SK-N-SH treated with all-trans-retinoic acid at 6 μM for 48 hours (cell line): ENCODE measurements around the gene BBS10.

Experiments used
- ARNTL ChIP-seq: fragments of 450-650 bp; formaldehyde crosslinking; IDR thresholded peaks from 2 replicates; pipeline ENCODE4 v1.5.0; 2020; ENCODE audit warnings: low read depth, mild to moderate bottlenecking, moderate library complexity, borderline replicate concordance
- CREB5 ChIP-seq: fragments of 250-450 bp; sonication (Bioruptor Pico); IDR thresholded peaks from 2 replicates; pipeline ENCODE4 v1.5.1; 2020; ENCODE audit warnings: low read depth, mild to moderate bottlenecking, moderate library complexity
- CSDC2 ChIP-seq: fragments of 250-450 bp; sonication (Bioruptor Pico); IDR thresholded peaks from 2 replicates; pipeline ENCODE4 v1.5.0; 2020; ENCODE audit warnings: mild to moderate bottlenecking, moderate library complexity
- CSRNP3 ChIP-seq: fragments of 250-450 bp; sonication (Bioruptor Pico); IDR thresholded peaks from 2 replicates; pipeline ENCODE4 v1.5.1; 2021; ENCODE audit warnings: mild to moderate bottlenecking, moderate library complexity
- ISL1 ChIP-seq: fragments of 250-450 bp; sonication (Bioruptor Pico); IDR thresholded peaks from 2 replicates; pipeline ENCODE4 v2.1.2; 2022; ENCODE audit warnings: mild to moderate bottlenecking, moderate library complexity
- PATZ1 ChIP-seq: fragments of 250-450 bp; sonication (Bioruptor Pico); IDR thresholded peaks from 2 replicates; pipeline ENCODE4 v1.8.0; 2020; ENCODE audit warnings: mild to moderate bottlenecking, moderate library complexity, borderline replicate concordance
- POU6F1 ChIP-seq: fragments of 250-450 bp; sonication (Bioruptor Pico); IDR thresholded peaks from 2 replicates; pipeline ENCODE4 v1.8.0; 2021; ENCODE audit warnings: low read depth, mild to moderate bottlenecking, moderate library complexity, borderline replicate concordance
- PPARA ChIP-seq: fragments of 250-450 bp; sonication (Bioruptor Pico); IDR thresholded peaks from 2 replicates; pipeline ENCODE4 v1.5.0; 2020; ENCODE audit warnings: mild to moderate bottlenecking, borderline replicate concordance
- RARB ChIP-seq: fragments of 250-450 bp; sonication (Bioruptor Pico); IDR thresholded peaks from 2 replicates; pipeline ENCODE4 v1.8.0; 2021; ENCODE audit warnings: mild to moderate bottlenecking, moderate library complexity
- TCF4 ChIP-seq: fragments of 250-450 bp; sonication (Bioruptor Pico); IDR thresholded peaks from 2 replicates; pipeline ENCODE4 v1.8.0; 2021; ENCODE audit warnings: mild to moderate bottlenecking, moderate library complexity, borderline replicate concordance
- ZC3H10 ChIP-seq: fragments of 250-450 bp; sonication (Bioruptor Pico); IDR thresholded peaks from 2 replicates; pipeline ENCODE4 v1.5.1; 2021; ENCODE audit warnings: mild to moderate bottlenecking, moderate library complexity
- ZFP3 ChIP-seq: fragments of 250-450 bp; sonication (Bioruptor Pico); IDR thresholded peaks from 2 replicates; pipeline ENCODE4 v1.5.0; 2020; ENCODE audit warnings: mild to moderate bottlenecking, moderate library complexity
- ZNF565 ChIP-seq: fragments of 450-650 bp; formaldehyde crosslinking; conservative IDR thresholded peaks from 2 replicates; pipeline ENCODE4 v1.5.0; 2020; ENCODE audit warnings: low read depth, mild to moderate bottlenecking, moderate library complexity

- TF ChIP-seq ISL1, result no peak
- no peak for TF ChIP-seq CSRNP3
- no peak for TF ChIP-seq CSDC2 (CRISPR knock-in tag)
- TF ChIP-seq PATZ1 (CRISPR knock-in tag), result no peak
- no peak for TF ChIP-seq ARNTL (CRISPR knock-in tag)
- no peak for TF ChIP-seq PPARA
- TF ChIP-seq ZC3H10 (CRISPR knock-in tag), result no peak
- no peak for TF ChIP-seq ZNF565
- no peak for TF ChIP-seq ZFP3 (CRISPR knock-in tag)
- TF ChIP-seq TCF4 (CRISPR knock-in tag), result no peak
- TF ChIP-seq RARB, result no peak
- TF ChIP-seq POU6F1 (CRISPR knock-in tag), result no peak
- TF ChIP-seq CREB5, result no peak
These were observed 7.9 kb upstream of the BBS10 start for GRCh38 chr12:76356071-76356470.
